HEK293 (cell line): ENCODE results near the gene BSDC1.

Source experiments
- HOXC10 ChIP-seq: sonication (generic); formaldehyde crosslinking; IDR thresholded peaks from 2 replicates; pipeline ENCODE4 v1.8.1; 2023; ENCODE audit warnings: mild to moderate bottlenecking, missing genetic modification reagents
- YY1 ChIP-seq: fragments of 450-650 bp; formaldehyde crosslinking; IDR thresholded peaks from 2 replicates; pipeline ENCODE4 v1.5.1; 2018; ENCODE audit warnings: missing biosample characterization, missing genetic modification characterization
- ZBTB7A ChIP-seq: fragments of 450-650 bp; formaldehyde crosslinking; IDR thresholded peaks from 2 replicates; pipeline ENCODE4 v1.5.1; 2016; ENCODE audit warnings: low read depth, missing biosample characterization, missing genetic modification characterization
- ZBTB8A ChIP-seq: fragments of 450-650 bp; formaldehyde crosslinking; IDR thresholded peaks from 2 replicates; pipeline ENCODE4 v1.5.1; 2016; ENCODE audit warnings: missing biosample characterization, missing genetic modification characterization
- ZFHX2 ChIP-seq: fragments of 450-650 bp; formaldehyde crosslinking; conservative IDR thresholded peaks from 2 replicates; pipeline ENCODE4 v1.5.1; 2016; ENCODE audit warnings: missing biosample characterization, missing genetic modification characterization
- ZNF112 ChIP-seq: fragments of 450-650 bp; formaldehyde crosslinking; IDR thresholded peaks from 2 replicates; pipeline ENCODE4 v1.5.0; 2017; ENCODE audit warnings: missing biosample characterization, missing genetic modification characterization
- ZNF121 ChIP-seq: fragments of 450-650 bp; formaldehyde crosslinking; IDR thresholded peaks from 2 replicates; pipeline ENCODE4 v1.5.1; 2016; ENCODE audit warnings: missing biosample characterization, missing genetic modification characterization
- ZNF138 ChIP-seq: fragments of 450-650 bp; formaldehyde crosslinking; IDR thresholded peaks from 2 replicates; pipeline ENCODE4 v1.5.1; 2016; ENCODE audit warnings: missing biosample characterization, missing genetic modification characterization, borderline replicate concordance
- ZNF146 ChIP-seq: fragments of 450-650 bp; formaldehyde crosslinking; IDR thresholded peaks from 2 replicates; pipeline ENCODE4 v1.5.1; 2016; ENCODE audit warnings: missing biosample characterization, missing genetic modification characterization
- ZNF155 ChIP-seq: fragments of 450-650 bp; formaldehyde crosslinking; IDR thresholded peaks from 2 replicates; pipeline ENCODE4 v1.5.1; 2016; ENCODE audit warnings: missing biosample characterization, missing genetic modification characterization
- ZNF2 ChIP-seq: fragments of 450-650 bp; formaldehyde crosslinking; IDR thresholded peaks from 2 replicates; pipeline ENCODE4 v1.5.1; 2016; ENCODE audit warnings: missing biosample characterization, missing genetic modification characterization
- ZNF335 ChIP-seq: fragments of 450-650 bp; formaldehyde crosslinking; conservative IDR thresholded peaks from 2 replicates; pipeline ENCODE4 v1.5.1; 2016; ENCODE audit warnings: missing biosample characterization, missing genetic modification characterization
- ZNF341 ChIP-seq: fragments of 450-650 bp; formaldehyde crosslinking; IDR thresholded peaks from 2 replicates; pipeline ENCODE4; 2016; ENCODE audit warnings: low read depth, missing biosample characterization, missing genetic modification characterization
- ZNF391 ChIP-seq: fragments of 450-650 bp; formaldehyde crosslinking; IDR thresholded peaks from 2 replicates; pipeline ENCODE4 v1.5.1; 2016; ENCODE audit warnings: low read depth, missing biosample characterization, missing genetic modification characterization, borderline replicate concordance
- ZNF394 ChIP-seq: fragments of 450-650 bp; formaldehyde crosslinking; IDR thresholded peaks from 2 replicates; pipeline ENCODE4 v1.5.1; 2016; ENCODE audit warnings: missing biosample characterization, missing genetic modification characterization, mild to moderate bottlenecking, moderate library complexity, borderline replicate concordance
- ZNF629 ChIP-seq: fragments of 450-650 bp; formaldehyde crosslinking; IDR thresholded peaks from 2 replicates; pipeline ENCODE4 v1.5.1; 2017; ENCODE audit warnings: missing biosample characterization, missing genetic modification characterization
- ZNF707 ChIP-seq: fragments of 450-650 bp; formaldehyde crosslinking; IDR thresholded peaks from 2 replicates; pipeline ENCODE4 v1.5.1; 2016; ENCODE audit warnings: missing biosample characterization, missing genetic modification characterization
- ZNF785 ChIP-seq: fragments of 450-650 bp; formaldehyde crosslinking; IDR thresholded peaks from 2 replicates; pipeline ENCODE4 v1.5.1; 2016; ENCODE audit warnings: missing biosample characterization, missing genetic modification characterization
- ZSCAN30 ChIP-seq: fragments of 450-650 bp; IDR thresholded peaks from 2 replicates; pipeline ENCODE4 v1.5.1; 2018; ENCODE audit warnings: missing biosample characterization, mild to moderate bottlenecking, missing genetic modification characterization, moderate library complexity
- TF ChIP-seq, protein P1 (sequence below): fragments of 450-650 bp; formaldehyde crosslinking; IDR thresholded peaks from 2 replicates; pipeline ENCODE4 v1.5.1; 2017; ENCODE audit warnings: missing biosample characterization, missing genetic modification characterization
- TF ChIP-seq, protein P2 (sequence below): fragments of 450-650 bp; formaldehyde crosslinking; IDR thresholded peaks from 2 replicates; pipeline ENCODE4 v1.5.1; 2017; ENCODE audit warnings: missing biosample characterization, mild to moderate bottlenecking, missing genetic modification characterization, moderate library complexity
- TF ChIP-seq, protein P3 (sequence below): fragments of 450-650 bp; formaldehyde crosslinking; IDR thresholded peaks from 2 replicates; pipeline ENCODE4 v1.5.1; 2016; ENCODE audit warnings: missing biosample characterization, missing genetic modification characterization
- TF ChIP-seq, protein P4 (sequence below): fragments of 450-650 bp; formaldehyde crosslinking; optimal IDR thresholded peaks from 2 replicates; pipeline ENCODE3; 2016; ENCODE audit warnings: missing biosample characterization, mild to moderate bottlenecking, missing genetic modification characterization
- TF ChIP-seq, protein P5 (sequence below): fragments of 450-650 bp; formaldehyde crosslinking; IDR thresholded peaks from 2 replicates; pipeline ENCODE4 v1.5.1; 2016; ENCODE audit warnings: missing biosample characterization, missing genetic modification characterization
- TF ChIP-seq, protein P6 (sequence below): fragments of 450-650 bp; IDR thresholded peaks from 2 replicates; pipeline ENCODE4 v1.5.1; 2018; ENCODE audit warnings: missing biosample characterization, missing genetic modification characterization
- TF ChIP-seq, protein P7 (sequence below): sonication (generic); formaldehyde crosslinking; IDR thresholded peaks from 2 replicates; pipeline ENCODE4 v1.8.1; 2022; ENCODE audit warnings: mild to moderate bottlenecking, moderate library complexity, missing genetic modification reagents

The BSDC1 gene

DNA sequence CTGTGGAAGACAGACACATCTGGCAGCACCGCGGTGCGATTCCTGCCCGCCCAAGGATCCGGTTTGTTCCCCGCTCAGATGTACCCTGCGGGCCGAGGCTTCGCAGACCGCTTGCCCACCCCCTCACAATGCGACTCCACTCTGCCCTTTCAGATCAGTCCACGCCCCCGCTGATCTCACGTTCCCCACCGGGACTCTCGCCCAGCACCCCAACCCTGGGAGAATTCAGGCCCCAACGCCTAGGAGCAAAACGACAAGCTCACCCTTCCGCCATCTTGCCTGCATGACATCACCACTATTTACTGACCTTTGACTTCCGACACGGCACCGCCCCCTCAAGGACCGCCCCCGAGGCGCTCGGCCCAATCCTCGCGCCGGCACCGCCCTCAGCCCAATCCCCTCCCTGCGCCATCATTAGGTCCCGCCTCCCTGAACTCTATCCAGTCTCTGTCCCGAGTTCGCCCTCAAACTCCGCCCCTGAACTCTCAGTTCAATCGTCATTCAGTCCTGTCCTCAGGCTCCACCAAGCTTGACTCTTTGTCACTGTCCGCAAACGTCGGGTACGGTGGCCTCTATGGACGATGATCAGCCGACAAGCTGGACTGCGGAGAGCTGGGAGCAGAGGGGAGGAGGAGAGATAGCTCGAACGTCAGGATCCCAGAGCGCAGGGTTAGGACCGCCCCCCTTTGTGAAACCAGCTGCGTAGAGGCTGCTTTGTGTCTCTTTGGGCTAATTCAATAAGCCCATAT, at the start of gene BSDC1 (continued):
- TF ChIP-seq, protein P1, sequence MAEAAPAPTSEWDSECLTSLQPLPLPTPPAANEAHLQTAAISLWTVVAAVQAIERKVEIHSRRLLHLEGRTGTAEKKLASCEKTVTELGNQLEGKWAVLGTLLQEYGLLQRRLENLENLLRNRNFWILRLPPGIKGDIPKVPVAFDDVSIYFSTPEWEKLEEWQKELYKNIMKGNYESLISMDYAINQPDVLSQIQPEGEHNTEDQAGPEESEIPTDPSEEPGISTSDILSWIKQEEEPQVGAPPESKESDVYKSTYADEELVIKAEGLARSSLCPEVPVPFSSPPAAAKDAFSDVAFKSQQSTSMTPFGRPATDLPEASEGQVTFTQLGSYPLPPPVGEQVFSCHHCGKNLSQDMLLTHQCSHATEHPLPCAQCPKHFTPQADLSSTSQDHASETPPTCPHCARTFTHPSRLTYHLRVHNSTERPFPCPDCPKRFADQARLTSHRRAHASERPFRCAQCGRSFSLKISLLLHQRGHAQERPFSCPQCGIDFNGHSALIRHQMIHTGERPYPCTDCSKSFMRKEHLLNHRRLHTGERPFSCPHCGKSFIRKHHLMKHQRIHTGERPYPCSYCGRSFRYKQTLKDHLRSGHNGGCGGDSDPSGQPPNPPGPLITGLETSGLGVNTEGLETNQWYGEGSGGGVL (tag by site-specific recombination): peak; percentile 1; the same call in 1 of the 2 replicates
- TF ChIP-seq ZBTB7A (tag by site-specific recombination) (peak; percentile 62; the same call in 1 of the 2 replicates), HOXC10 (CRISPR knock-in tag) (no peak), ZNF112 (tag by site-specific recombination) (no peak), ZSCAN30 (tag by site-specific recombination) (0 out of 2 replicates have a peak, but pooled peaks have one; percentile 53), ZNF146 (tag by site-specific recombination) (peak; percentile 66), ZNF335 (tag by site-specific recombination) (peak; percentile 92), ZNF138 (no peak), ZNF707 (tag by site-specific recombination) (no peak), ZFHX2 (peak; percentile 88), ZNF785 (tag by site-specific recombination) (no peak), ZNF391 (tag by site-specific recombination) (peak; percentile 96), ZNF121 (tag by site-specific recombination) (no peak), YY1 (peak; percentile 92; the same call in 1 of the 2 replicates), ZBTB8A (tag by site-specific recombination) (peak; percentile 53), ZNF629 (tag by site-specific recombination) (peak; percentile 92), ZNF2 (tag by site-specific recombination) (peak; percentile 66), ZNF341 (tag by site-specific recombination) (peak; percentile 82), ZNF155 (no peak), ZNF394 (tag by site-specific recombination) (peak; percentile 32; the same call in 1 of the 2 replicates)
- TF ChIP-seq, protein P2, sequence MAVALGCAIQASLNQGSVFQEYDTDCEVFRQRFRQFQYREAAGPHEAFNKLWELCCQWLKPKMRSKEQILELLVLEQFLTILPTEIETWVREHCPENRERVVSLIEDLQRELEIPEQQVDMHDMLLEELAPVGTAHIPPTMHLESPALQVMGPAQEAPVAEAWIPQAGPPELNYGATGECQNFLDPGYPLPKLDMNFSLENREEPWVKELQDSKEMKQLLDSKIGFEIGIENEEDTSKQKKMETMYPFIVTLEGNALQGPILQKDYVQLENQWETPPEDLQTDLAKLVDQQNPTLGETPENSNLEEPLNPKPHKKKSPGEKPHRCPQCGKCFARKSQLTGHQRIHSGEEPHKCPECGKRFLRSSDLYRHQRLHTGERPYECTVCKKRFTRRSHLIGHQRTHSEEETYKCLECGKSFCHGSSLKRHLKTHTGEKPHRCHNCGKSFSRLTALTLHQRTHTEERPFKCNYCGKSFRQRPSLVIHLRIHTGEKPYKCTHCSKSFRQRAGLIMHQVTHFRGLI: no peak
- TF ChIP-seq, protein P3, sequence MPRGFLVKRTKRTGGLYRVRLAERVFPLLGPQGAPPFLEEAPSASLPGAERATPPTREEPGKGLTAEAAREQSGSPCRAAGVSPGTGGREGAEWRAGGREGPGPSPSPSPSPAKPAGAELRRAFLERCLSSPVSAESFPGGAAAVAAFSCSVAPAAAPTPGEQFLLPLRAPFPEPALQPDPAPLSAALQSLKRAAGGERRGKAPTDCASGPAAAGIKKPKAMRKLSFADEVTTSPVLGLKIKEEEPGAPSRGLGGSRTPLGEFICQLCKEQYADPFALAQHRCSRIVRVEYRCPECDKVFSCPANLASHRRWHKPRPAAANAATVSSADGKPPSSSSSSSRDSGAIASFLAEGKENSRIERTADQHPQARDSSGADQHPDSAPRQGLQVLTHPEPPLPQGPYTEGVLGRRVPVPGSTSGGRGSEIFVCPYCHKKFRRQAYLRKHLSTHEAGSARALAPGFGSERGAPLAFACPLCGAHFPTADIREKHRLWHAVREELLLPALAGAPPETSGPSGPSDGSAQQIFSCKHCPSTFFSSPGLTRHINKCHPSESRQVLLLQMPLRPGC (tag by site-specific recombination): peak; percentile 77; the same call in 1 of the 2 replicates
- TF ChIP-seq, protein P4, sequence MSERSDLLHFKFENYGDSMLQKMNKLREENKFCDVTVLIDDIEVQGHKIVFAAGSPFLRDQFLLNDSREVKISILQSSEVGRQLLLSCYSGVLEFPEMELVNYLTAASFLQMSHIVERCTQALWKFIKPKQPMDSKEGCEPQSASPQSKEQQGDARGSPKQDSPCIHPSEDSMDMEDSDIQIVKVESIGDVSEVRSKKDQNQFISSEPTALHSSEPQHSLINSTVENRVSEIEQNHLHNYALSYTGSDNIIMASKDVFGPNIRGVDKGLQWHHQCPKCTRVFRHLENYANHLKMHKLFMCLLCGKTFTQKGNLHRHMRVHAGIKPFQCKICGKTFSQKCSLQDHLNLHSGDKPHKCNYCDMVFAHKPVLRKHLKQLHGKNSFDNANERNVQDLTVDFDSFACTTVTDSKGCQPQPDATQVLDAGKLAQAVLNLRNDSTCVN: no peak
- TF ChIP-seq, protein P5, sequence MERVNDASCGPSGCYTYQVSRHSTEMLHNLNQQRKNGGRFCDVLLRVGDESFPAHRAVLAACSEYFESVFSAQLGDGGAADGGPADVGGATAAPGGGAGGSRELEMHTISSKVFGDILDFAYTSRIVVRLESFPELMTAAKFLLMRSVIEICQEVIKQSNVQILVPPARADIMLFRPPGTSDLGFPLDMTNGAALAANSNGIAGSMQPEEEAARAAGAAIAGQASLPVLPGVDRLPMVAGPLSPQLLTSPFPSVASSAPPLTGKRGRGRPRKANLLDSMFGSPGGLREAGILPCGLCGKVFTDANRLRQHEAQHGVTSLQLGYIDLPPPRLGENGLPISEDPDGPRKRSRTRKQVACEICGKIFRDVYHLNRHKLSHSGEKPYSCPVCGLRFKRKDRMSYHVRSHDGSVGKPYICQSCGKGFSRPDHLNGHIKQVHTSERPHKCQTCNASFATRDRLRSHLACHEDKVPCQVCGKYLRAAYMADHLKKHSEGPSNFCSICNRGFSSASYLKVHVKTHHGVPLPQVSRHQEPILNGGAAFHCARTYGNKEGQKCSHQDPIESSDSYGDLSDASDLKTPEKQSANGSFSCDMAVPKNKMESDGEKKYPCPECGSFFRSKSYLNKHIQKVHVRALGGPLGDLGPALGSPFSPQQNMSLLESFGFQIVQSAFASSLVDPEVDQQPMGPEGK (tag by site-specific recombination): peak; percentile 73
- TF ChIP-seq, protein P6, sequence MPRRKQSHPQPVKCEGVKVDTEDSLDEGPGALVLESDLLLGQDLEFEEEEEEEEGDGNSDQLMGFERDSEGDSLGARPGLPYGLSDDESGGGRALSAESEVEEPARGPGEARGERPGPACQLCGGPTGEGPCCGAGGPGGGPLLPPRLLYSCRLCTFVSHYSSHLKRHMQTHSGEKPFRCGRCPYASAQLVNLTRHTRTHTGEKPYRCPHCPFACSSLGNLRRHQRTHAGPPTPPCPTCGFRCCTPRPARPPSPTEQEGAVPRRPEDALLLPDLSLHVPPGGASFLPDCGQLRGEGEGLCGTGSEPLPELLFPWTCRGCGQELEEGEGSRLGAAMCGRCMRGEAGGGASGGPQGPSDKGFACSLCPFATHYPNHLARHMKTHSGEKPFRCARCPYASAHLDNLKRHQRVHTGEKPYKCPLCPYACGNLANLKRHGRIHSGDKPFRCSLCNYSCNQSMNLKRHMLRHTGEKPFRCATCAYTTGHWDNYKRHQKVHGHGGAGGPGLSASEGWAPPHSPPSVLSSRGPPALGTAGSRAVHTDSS (tag by site-specific recombination): no peak
- TF ChIP-seq, protein P7, sequence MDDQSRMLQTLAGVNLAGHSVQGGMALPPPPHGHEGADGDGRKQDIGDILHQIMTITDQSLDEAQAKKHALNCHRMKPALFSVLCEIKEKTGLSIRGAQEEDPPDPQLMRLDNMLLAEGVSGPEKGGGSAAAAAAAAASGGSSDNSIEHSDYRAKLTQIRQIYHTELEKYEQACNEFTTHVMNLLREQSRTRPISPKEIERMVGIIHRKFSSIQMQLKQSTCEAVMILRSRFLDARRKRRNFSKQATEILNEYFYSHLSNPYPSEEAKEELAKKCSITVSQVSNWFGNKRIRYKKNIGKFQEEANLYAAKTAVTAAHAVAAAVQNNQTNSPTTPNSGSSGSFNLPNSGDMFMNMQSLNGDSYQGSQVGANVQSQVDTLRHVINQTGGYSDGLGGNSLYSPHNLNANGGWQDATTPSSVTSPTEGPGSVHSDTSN (CRISPR knock-in tag): 0 out of 2 replicates have a peak, but pooled peaks have one; percentile 67
